HG03558 (cell line): Measurements from ENCODE around the gene EIF2S1.

Experiments used
- ATAC-seq: cut with Tn5 transposase; IDR thresholded peaks from one replicate; pipeline ENCODE4 v1.9.1; 2021; ENCODE audit warnings: moderate number of reproducible peaks; ENCODE audit not compliant: unreplicated experiment; ENCODE audit errors: extremely low read depth

EIF2S1 gene

DNA sequence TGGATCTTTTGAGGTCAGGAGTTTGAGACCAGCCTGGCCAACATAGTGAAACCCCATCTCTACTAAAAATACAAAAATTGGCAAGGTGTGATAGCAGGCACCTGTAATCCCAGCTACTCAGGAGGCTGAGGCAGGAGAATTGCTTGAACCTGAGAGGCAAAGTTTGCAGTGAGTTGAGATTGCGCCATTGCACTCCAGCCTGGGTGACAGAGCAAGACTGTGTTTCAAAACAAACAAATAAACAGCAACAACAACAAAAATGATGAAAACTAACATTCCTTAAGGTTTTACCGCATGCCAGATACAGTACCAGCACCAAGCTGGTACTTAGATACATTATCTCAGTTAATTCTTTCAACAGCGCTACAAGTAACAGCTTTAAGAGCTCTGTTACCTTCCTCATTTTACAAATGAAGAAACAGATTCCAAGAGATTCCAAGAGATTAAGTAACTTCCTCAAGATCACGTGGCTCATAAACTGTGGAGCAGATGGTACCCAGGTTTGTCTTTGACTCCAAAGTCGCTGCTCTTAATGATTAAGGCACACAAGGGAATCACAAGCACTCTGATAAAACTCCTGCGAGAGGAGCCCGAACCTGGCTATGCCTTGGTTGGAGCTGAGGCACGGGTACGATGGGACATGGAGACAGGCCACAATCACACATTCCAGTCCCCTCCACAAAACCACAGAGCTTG is 69.5 kb downstream of the EIF2S1 start:
- ATAC-seq: no peak

DNA sequence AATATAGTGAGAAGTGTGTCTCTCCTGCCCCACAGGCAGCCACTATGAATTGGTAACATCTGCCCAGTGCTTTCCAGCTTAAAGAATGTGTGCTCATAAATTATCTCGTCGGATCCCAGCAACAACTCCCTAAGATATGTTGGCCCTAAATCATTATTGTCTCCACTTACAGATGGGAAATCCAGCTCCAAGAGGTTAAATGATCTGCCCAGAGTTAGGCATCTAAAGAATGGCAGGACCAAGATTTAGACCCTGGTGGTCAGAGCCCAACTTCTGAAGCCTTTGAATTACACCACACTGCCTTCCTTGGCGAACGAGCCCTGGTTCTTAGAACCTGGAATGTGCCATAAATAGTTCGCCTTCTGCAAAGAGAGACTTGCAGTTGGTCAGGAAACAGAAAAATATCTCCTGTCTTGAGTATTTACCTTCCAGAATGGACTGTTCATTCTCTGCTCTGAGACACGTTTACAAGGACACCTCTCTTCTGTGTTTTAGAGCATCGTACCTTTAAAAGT is 72.0 kb downstream of the EIF2S1 start:
- no peak for ATAC-seq

DNA sequence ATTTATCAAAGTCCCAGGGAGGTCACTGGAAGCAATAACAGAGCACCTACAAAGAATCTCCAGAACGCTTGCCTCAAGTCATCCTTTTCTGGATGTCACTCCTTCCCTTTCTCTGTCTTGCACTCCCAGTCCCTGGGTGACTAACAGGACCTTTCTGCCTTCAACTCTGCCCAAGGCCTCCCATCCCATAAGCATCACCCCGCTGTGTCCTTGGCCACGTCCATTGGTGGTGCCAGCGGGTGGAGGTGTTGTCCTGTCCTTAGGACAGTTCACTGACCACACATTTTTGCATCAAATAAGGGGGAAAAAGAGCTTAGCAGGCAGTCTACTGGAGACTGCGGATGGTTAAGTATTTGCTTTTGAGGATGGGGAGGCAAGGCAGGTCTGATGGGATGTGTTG is 75.5 kb downstream of the EIF2S1 start:
- ATAC-seq: no peak
